IPS DF 6.9 (cell line): Measurements from ENCODE around the gene LCN15.

Experiments used
- DNase-seq: peaks from one replicate; pipeline ENCODE4 v3.0.0-alpha.2; 2013; ENCODE audit warnings: low read depth, low spot score
- H3K27ac ChIP-seq: one replicate; pipeline ENCODE4 v1.5.1; 2013; ENCODE audit warnings: low read length, control low read depth
- H3K27me3 ChIP-seq: 2 replicates; pipeline ENCODE4 v1.6.1; 2013; ENCODE audit warnings: mild to moderate bottlenecking, low read length; ENCODE audit not compliant: control insufficient read depth, insufficient read depth
- H3K36me3 ChIP-seq: 2 replicates; pipeline ENCODE4 v1.6.1; 2013; ENCODE audit warnings: low read length; ENCODE audit not compliant: control insufficient read depth, insufficient read depth
- H3K4me1 ChIP-seq: 2 replicates; pipeline ENCODE4 v1.6.1; 2013; ENCODE audit warnings: low read length; ENCODE audit not compliant: control insufficient read depth, insufficient read depth
- H3K4me3 ChIP-seq: 2 replicates; pipeline ENCODE4 v1.5.1; 2013; ENCODE audit warnings: mild to moderate bottlenecking, low read length
- H3K9me3 ChIP-seq: 2 replicates; pipeline ENCODE4 v1.6.1; 2013; ENCODE audit warnings: low read length, inconsistent platforms; ENCODE audit not compliant: control insufficient read depth, insufficient read depth
- WGBS: extraction: QIAGEN DNeasy Blood & Tissue Kit; methylation state at CpG from one replicate; pipeline ENCODE4 v1.1.7; 2013; ENCODE audit warnings: mixed read lengths, missing lambda C conversion rate; ENCODE audit not compliant: insufficient read length, insufficient coverage; 5-methylcytosine and 5-hydroxymethylcytosine counted together

LCN15 gene

DNA sequence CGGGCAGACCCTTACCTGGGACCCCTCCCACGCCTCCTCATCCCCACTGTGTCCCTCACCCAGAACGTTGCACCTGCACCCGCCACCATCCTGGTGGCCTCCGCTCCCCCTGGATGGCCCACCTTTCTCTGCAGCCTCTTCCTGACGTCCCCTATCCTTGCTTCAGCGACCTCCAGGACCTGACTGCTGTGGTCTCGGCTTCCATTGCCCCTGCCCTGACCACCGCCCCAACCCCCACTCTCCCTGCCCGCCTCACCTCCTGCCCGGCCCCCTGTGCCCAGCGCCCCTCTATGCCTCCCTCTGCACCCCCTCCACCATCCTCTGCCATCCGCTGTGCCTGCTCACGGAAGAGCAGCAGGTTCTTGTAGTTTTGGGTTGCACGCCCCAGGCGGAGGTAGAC is 23.8 kb downstream of the LCN15 start:
- Histone ChIP-seq H3K36me3 (no peaks in the 10 kb centered on the region), H3K9me3 (no peaks in the 10 kb centered on the region), H3K27me3 (no peaks in the 10 kb centered on the region), H3K27ac (no peak overlapping the region), H3K4me1 (peaks cover 11% of the 10 kb centered on the region), H3K4me3 (no peak overlapping the region)
- WGBS, result no CpG with 5 or more reads among the region's 16 CpGs
- no peak for DNase-seq

GRCh38 chr9:136740069-136740468 is 24.2 kb downstream of the LCN15 start:
- no peak for DNase-seq
- Histone ChIP-seq H3K27me3 (no peaks in the 10 kb centered on the region), H3K4me1 (peaks cover 11% of the 10 kb centered on the region), H3K27ac (no peak overlapping the region), H3K9me3 (no peaks in the 10 kb centered on the region), H3K4me3 (no peak overlapping the region), H3K36me3 (no peaks in the 10 kb centered on the region)
- no CpG with 5 or more reads among the region's 11 CpGs for WGBS

GRCh38 chr9:136739509-136739908 is 24.8 kb downstream of the LCN15 start:
- H3K36me3 ChIP-seq, result no peaks in the 10 kb centered on the region
- no peaks in the 10 kb centered on the region for H3K27me3 ChIP-seq
- no peak for DNase-seq
- H3K9me3 ChIP-seq, result no peaks in the 10 kb centered on the region
- WGBS, result no CpG with 5 or more reads among the region's 23 CpGs
- H3K27ac ChIP-seq, result no peak overlapping the region
- H3K4me3 ChIP-seq, result no peak overlapping the region
- peaks cover 11% of the 10 kb centered on the region for H3K4me1 ChIP-seq

GRCh38 chr9:136738960-136739359 is 25.4 kb downstream of the LCN15 start:
- no CpG with 5 or more reads among the region's 20 CpGs for WGBS
- Histone ChIP-seq H3K36me3 (no peaks in the 10 kb centered on the region), H3K9me3 (no peaks in the 10 kb centered on the region), H3K27me3 (no peaks in the 10 kb centered on the region), H3K4me1 (peaks cover 11% of the 10 kb centered on the region), H3K4me3 (no peak overlapping the region), H3K27ac (no peak overlapping the region)
- no peak for DNase-seq

DNA sequence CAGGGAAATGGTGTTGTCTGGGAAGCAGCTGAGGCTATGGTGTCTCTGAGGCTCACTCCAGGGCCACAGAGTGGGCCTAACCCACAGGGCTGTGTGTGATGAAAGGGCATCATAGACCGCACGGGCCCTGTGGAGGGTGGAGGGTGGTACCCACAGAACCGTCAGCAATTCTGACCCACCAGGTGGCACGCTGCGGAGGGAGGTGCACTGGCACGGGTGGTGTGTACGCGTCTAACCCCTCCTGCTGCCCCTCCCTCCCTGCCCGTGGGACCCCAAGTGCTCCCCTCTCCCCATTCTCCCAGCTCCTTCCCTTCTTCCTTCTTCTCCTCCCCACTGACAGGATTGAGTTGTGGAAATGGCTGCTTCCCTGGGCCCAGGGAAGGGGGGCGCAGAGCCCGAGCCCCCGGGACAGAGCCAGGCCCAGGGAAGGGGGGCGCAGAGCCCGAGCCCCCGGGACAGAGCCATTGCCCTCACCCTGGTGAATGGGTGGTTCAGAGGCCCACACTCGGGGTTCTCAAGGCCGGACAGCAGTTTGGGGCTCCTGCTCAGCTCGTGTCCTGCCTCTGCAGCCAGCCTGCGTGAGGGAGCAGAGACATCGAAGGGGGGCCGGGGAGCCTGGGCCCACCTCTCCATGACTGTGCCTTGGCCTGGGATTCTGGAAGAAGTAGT is 28.4 kb downstream of the LCN15 start:
- WGBS, result no CpG with 5 or more reads among the region's 21 CpGs
- H3K27me3 ChIP-seq, result no peaks in the 10 kb centered on the region
- H3K9me3 ChIP-seq, result no peaks in the 10 kb centered on the region
- H3K4me3 ChIP-seq, result no peak overlapping the region
- no peak overlapping the region for H3K27ac ChIP-seq
- 0 out of 2 replicates have a peak, but pooled peaks cover under 1% of the 10 kb centered on the region for H3K4me1 ChIP-seq
- H3K36me3 ChIP-seq, result no peaks in the 10 kb centered on the region
- no peak for DNase-seq

DNA sequence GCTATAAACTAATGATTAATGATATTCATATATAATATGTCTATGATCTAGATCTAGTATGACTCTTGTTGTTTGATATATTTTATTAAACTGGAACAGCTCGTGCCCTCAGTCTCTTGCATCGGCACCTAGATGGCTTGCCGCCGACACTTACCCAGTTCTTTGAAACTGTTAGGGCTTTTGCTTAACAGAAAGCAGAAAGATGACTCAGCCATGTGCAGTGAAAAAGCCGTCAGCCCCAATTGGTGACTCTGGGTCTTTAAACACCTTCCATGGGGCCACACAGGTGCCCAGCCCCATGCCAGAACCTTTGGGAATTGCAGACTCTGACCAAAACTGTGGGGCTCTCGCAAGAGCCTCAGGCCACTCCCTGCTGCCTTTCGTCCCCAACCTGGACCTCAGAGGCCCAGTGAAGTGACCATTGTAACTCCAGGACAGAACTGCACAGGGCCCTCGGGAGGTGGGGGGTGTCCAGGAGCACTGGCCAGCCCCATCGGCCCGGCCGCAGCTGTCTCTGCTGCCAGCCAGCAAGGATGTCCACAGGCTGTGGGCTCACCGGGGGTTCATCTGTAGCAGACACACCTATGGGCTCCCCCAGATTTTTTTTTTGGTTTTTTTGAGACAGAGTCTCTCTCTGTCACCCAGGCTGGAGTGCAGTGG is 29.4 kb downstream of the LCN15 start:
- H3K27ac ChIP-seq, result no peak overlapping the region
- no peak for DNase-seq
- H3K36me3 ChIP-seq, result no peaks in the 10 kb centered on the region
- H3K4me3 ChIP-seq, result no peak overlapping the region
- no peaks in the 10 kb centered on the region for H3K27me3 ChIP-seq
- WGBS, result no CpG with 5 or more reads among the region's 12 CpGs
- H3K9me3 ChIP-seq, result no peaks in the 10 kb centered on the region
- no peaks in the 10 kb centered on the region for H3K4me1 ChIP-seq

GRCh38 chr9:136733611-136734010 is 30.7 kb downstream of the LCN15 start:
- no peaks in the 10 kb centered on the region for H3K9me3 ChIP-seq
- H3K36me3 ChIP-seq, result no peaks in the 10 kb centered on the region
- H3K27ac ChIP-seq, result no peak overlapping the region
- no CpG with 5 or more reads among the region's 12 CpGs for WGBS
- H3K4me3 ChIP-seq, result no peak overlapping the region
- H3K27me3 ChIP-seq, result no peaks in the 10 kb centered on the region
- no peak for DNase-seq
- H3K4me1 ChIP-seq, result no peaks in the 10 kb centered on the region

GRCh38 chr9:136732444-136733178 is 31.7 kb downstream of the LCN15 start:
- Histone ChIP-seq H3K4me3 (no peak overlapping the region), H3K9me3 (no peaks in the 10 kb centered on the region), H3K36me3 (no peaks in the 10 kb centered on the region), H3K4me1 (no peaks in the 10 kb centered on the region), H3K27me3 (no peaks in the 10 kb centered on the region), H3K27ac (no peak overlapping the region)
- WGBS, result no CpG with 5 or more reads among the region's 16 CpGs
- no peak for DNase-seq

DNA sequence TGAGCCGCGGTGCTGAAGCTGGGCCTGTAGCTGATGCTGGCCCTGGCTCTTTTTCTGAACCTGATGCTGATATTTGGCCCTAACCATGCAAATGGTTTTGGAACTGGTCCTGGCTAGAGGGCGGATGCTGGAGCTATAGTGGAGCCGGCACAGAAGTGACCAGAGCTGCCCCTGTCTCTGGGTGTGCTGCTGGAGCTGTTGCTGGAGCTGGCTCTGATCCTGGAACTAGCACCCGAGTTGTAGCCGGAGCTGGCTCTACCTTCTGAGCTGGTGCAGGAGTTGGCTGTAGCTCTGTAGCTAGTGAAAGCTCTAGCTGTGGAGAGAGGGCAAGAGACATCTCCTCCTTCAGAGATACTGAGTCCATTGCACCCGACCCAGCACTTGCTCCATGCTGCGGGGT is 34.4 kb downstream of the LCN15 start:
- Histone ChIP-seq H3K36me3 (peaks cover 13% of the 10 kb centered on the region; the same call in 1 of the 2 replicates), H3K27ac (no peak overlapping the region), H3K27me3 (no peaks in the 10 kb centered on the region), H3K4me3 (no peak overlapping the region), H3K4me1 (no peaks in the 10 kb centered on the region), H3K9me3 (no peaks in the 10 kb centered on the region)
- DNase-seq, result no peak
- WGBS, result no CpG with 5 or more reads among the region's 8 CpGs

DNA sequence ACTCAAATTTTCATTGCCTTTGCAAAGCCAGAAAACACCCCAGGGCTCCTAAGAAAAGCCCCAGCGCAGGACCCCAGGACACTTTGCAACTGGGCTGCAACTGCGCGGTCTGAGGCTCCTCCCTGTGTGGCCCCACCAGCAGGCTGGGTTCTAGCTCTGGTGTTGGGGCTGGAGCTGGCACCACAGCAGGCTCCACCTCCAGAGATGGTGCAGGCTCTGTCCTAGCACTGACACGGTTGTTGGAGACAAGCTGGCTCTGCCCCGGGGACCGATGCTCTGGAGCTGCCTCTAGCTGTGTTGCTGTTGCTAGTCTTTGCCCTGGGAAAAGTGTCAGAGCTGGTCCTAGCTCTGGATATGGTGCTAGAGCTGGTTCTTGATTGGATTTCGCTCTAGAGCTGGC is 35.2 kb downstream of the LCN15 start:
- no peak overlapping the region for H3K27ac ChIP-seq
- H3K9me3 ChIP-seq, result no peaks in the 10 kb centered on the region
- no CpG with 5 or more reads among the region's 7 CpGs for WGBS
- no peaks in the 10 kb centered on the region for H3K27me3 ChIP-seq
- H3K4me1 ChIP-seq, result no peaks in the 10 kb centered on the region
- no peak for DNase-seq
- peaks cover 13% of the 10 kb centered on the region; the same call in 1 of the 2 replicates for H3K36me3 ChIP-seq
- no peak overlapping the region for H3K4me3 ChIP-seq
